SK-N-MC (cell line): ENCODE data around the gene CCDC183.

Experiments
- EZH2 ChIP-seq: fragments of 200-600 bp; sonication (generic); IDR thresholded peaks from one replicate; pipeline ENCODE4 v1.6.1; 2017; ENCODE audit warnings: antibody characterized with exemption
- FOXP2 ChIP-seq: optimal IDR thresholded peaks from 2 replicates; pipeline ENCODE3; 2011; ENCODE audit warnings: mild to moderate bottlenecking, moderate library complexity; ENCODE audit not compliant: insufficient read depth; ENCODE audit errors: extremely low read length, control extremely low read depth
- POLR2AphosphoS5 ChIP-seq: IDR thresholded peaks from 2 replicates; pipeline ENCODE4 v1.6.1; 2012; ENCODE audit warnings: mild to moderate bottlenecking, low read depth, low read length, borderline replicate concordance

DNA sequence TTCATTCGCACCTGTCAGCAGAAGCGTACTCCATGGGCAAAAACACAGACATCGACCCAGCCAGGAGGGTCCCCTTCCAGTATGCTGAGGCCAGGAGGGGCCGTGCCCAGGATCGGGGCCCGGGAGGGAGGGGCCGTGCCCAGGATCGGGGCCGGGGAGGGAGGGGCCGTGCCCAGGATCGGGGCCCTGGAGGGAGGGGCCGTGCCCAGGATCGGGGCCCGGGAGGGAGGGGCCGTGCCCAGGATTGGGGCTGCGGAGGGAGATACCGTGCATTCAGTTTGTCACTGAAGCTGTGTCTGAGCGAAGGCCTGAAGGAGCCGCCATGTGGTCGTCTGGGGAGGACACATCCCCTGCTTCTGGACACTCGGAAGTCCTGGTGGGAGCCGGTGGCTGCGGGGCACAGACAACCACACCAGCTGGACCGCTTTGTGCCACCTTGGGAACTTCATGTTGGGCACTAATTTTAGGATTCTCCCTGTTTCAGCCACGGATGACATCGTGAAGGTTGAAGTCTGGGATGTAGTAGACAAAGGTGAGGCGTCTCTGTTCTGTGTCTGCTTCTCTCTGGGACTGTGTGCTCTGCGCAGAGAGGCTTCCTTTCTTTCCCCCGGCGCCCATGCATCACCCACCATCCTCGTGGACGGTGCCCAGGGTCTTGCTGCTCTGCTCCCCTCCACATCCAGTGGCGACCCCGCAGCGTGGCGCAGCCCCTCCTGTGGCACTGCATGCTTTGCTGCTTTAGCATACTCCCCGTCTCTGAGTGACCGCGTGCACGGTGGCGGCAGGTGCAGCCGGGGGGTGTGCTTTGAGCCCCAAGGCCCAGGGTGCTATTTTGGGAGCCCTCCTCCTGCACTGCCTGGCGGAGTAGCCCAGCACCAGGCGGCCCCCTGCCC is 29.4 kb downstream of the CCDC183 start:
- TF ChIP-seq FOXP2 (no peak), POLR2AphosphoS5 (no peak), EZH2 (no peak)
